GM18507 (cell line): ENCODE measurements around the gene KIAA0513.

Source experiments
- DNase-seq: peaks from one replicate; pipeline ENCODE4 v3.0.0; 2011; ENCODE audit warnings: low read depth; ENCODE audit not compliant: insufficient read length; ENCODE audit errors: extremely low spot score
- FAIRE-seq: peaks from 2 replicates; lab custom pipeline; 2011; peaks lifted over from hg19 to GRCh38; lab: Jason Lieb, UNC

KIAA0513 gene

GRCh38 chr16:85082173-85083050 is 54.8 kb downstream of the KIAA0513 start:
- FAIRE-seq: no peak
- DNase-seq: no peak

- FAIRE-seq (peak; percentile 46), DNase-seq (no peak)
Measured at GRCh38 chr16:85083051-85083639, 55.5 kb downstream of the KIAA0513 start.

- no peak for DNase-seq
- FAIRE-seq: peak; percentile 45
Measured at GRCh38 chr16:85084841-85085510, 57.4 kb downstream of the KIAA0513 start.

GRCh38 chr16:85085721-85086120 is 58.1 kb downstream of the KIAA0513 start:
- DNase-seq (no peak), FAIRE-seq (no peak)

- peak; percentile 89 for FAIRE-seq
Measured at GRCh38 chr16:85086347-85087291, 59.0 kb downstream of the KIAA0513 start.

GRCh38 chr16:85087899-85088569 is 60.4 kb downstream of the KIAA0513 start:
- FAIRE-seq (no peak), DNase-seq (no peak)

More at GRCh38 chr16:85086347-85087291, 59.0 kb downstream of the KIAA0513 start:
- DNase-seq: peak; percentile 57

- FAIRE-seq: no peak
- DNase-seq: no peak
Measured at GRCh38 chr16:85088570-85089199, 61.1 kb downstream of the KIAA0513 start.

- FAIRE-seq: no peak
- no peak for DNase-seq
Measured at GRCh38 chr16:85089525-85089924, 61.9 kb downstream of the KIAA0513 start.

GRCh38 chr16:85090181-85090580 is 62.6 kb downstream of the KIAA0513 start:
- FAIRE-seq: no peak

GRCh38 chr16:85090873-85091521 is 63.4 kb downstream of the KIAA0513 start:
- no peak for FAIRE-seq
- no peak for DNase-seq

More at GRCh38 chr16:85090181-85090580, 62.6 kb downstream of the KIAA0513 start:
- no peak for DNase-seq

- DNase-seq (no peak), FAIRE-seq (no peak)
Measured at GRCh38 chr16:85091522-85091910, 63.9 kb downstream of the KIAA0513 start.

GRCh38 chr16:85092309-85092708 is 64.7 kb downstream of the KIAA0513 start:
- FAIRE-seq: no peak
- DNase-seq: no peak

- DNase-seq (no peak), FAIRE-seq (no peak)
Measured at GRCh38 chr16:85092851-85093250, 65.3 kb downstream of the KIAA0513 start.

- DNase-seq (no peak), FAIRE-seq (no peak)
Measured at GRCh38 chr16:85093705-85094104, 66.1 kb downstream of the KIAA0513 start.

GRCh38 chr16:85094176-85094805 is 66.7 kb downstream of the KIAA0513 start:
- no peak for FAIRE-seq
- DNase-seq: no peak

- DNase-seq (no peak), FAIRE-seq (no peak)
Measured at GRCh38 chr16:85094812-85095211, 67.2 kb downstream of the KIAA0513 start.

- DNase-seq (no peak), FAIRE-seq (no peak)
Measured at GRCh38 chr16:85096921-85097320, 69.3 kb downstream of the KIAA0513 start.
